ENCODE results near the gene NRDE2. TPM values are rescaled to one million over a fixed set of nuclear protein-coding genes. Genes with fewer than 3 reads are reported as not detected.

NRDE2 gene
- total RNA-seq, 4 donors from 2014 or later: 8.0 to 14.1 (median 12.2) TPM

- H3K4me3 ChIP-seq: no peak overlapping the region
- 83% methylated on average over 4 of the region's 4 CpGs for WGBS
- no peaks in the 10 kb centered on the region for H3K36me3 ChIP-seq
- DNase-seq (ENCODE audit: extremely low spot score): peak; percentile 60
- H3K4me1 ChIP-seq: no peaks in the 10 kb centered on the region
- H3K27me3 ChIP-seq: no peaks in the 10 kb centered on the region
- H3K27ac ChIP-seq (replicated peaks in 1 of 4): no peak overlapping the region
- intact Hi-C loops (cut with DNase I): no loop called here
- TF ChIP-seq POLR2AphosphoS5 (IDR thresholded peaks at IDR 0.05) (no peak), EP300 (IDR thresholded peaks at IDR 0.05) (no peak), POLR2A (IDR thresholded peaks at IDR 0.05; ENCODE audit: low read depth) (no peak)
- TF ChIP-seq, protein P1, sequence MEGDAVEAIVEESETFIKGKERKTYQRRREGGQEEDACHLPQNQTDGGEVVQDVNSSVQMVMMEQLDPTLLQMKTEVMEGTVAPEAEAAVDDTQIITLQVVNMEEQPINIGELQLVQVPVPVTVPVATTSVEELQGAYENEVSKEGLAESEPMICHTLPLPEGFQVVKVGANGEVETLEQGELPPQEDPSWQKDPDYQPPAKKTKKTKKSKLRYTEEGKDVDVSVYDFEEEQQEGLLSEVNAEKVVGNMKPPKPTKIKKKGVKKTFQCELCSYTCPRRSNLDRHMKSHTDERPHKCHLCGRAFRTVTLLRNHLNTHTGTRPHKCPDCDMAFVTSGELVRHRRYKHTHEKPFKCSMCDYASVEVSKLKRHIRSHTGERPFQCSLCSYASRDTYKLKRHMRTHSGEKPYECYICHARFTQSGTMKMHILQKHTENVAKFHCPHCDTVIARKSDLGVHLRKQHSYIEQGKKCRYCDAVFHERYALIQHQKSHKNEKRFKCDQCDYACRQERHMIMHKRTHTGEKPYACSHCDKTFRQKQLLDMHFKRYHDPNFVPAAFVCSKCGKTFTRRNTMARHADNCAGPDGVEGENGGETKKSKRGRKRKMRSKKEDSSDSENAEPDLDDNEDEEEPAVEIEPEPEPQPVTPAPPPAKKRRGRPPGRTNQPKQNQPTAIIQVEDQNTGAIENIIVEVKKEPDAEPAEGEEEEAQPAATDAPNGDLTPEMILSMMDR (IDR thresholded peaks at IDR 0.05): no peak
- H3K9me3 ChIP-seq: peaks cover 0 to 7% (median 3%) of the 10 kb centered on the region in 4 donors
Measured at GRCh38 chr14:90228478-90228877, 103.3 kb downstream of the NRDE2 start.

Other genes starting within 250 kb of the NRDE2 start
- 100 to 1,000 TPM in 3 of 4 donors, 10 to 100 TPM in 1; 96.8 to 139 (median 117) TPM for gene PSMC1, start 75.4 kb downstream of the NRDE2 start, total RNA-seq
- 100 to 1,000 TPM; 482 to 847 (median 640) TPM for gene CALM1, start 65.1 kb upstream of the NRDE2 start, total RNA-seq